VCaP (cell line): ENCODE data around the gene TSHZ2.

Experiments used
- H3K27ac ChIP-seq: fragments of 450-650 bp; 2 replicates; pipeline ENCODE4 v1.5.1; 2017
- TF ChIP-seq, protein P1 (sequence below): fragments of 450-650 bp; conservative IDR thresholded peaks from 2 replicates; pipeline ENCODE4 v1.5.1; 2017; ENCODE audit warnings: mild to moderate bottlenecking, moderate library complexity

Gene TSHZ2

DNA sequence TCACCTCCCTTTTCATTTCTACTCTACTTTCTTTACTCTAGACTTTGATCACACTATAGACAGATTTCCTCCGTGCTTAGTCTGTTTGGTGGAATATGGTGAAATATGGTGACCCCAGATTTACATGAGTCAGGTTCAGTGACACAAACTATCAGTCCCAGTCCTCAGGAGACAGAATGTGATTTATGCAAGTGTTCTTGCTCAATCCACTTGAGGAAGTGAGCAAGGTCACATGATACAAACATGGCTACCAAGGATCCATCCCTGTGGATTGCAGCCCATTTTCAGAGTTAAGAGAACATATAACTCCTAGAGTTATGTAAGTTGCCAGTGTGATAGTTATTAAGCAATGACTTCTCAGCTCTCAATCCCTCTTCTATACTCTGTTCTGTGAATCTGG, 23.7 kb upstream of the TSHZ2 start:
- no peak overlapping the region for H3K27ac ChIP-seq
- TF ChIP-seq, protein P1, sequence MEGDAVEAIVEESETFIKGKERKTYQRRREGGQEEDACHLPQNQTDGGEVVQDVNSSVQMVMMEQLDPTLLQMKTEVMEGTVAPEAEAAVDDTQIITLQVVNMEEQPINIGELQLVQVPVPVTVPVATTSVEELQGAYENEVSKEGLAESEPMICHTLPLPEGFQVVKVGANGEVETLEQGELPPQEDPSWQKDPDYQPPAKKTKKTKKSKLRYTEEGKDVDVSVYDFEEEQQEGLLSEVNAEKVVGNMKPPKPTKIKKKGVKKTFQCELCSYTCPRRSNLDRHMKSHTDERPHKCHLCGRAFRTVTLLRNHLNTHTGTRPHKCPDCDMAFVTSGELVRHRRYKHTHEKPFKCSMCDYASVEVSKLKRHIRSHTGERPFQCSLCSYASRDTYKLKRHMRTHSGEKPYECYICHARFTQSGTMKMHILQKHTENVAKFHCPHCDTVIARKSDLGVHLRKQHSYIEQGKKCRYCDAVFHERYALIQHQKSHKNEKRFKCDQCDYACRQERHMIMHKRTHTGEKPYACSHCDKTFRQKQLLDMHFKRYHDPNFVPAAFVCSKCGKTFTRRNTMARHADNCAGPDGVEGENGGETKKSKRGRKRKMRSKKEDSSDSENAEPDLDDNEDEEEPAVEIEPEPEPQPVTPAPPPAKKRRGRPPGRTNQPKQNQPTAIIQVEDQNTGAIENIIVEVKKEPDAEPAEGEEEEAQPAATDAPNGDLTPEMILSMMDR: no peak

DNA sequence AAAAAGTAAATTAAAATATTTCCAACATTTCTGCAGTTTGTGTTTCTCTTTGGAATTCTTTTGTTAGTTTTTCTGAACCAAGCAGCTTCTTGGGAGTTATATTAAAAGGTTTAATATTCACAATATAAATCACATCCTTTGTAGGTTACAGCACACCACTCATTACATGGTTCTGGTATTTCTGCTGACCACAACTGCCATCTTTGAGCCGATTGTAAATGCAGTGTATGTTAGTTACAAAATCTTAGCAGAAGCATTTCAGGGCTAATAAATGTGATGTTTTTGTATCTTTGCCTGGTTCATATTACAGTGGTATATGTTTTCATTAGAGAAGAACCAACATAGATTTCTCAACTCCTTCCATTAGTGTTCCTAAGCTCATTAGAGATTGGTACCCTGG, 19.1 kb upstream of the TSHZ2 start:
- TF ChIP-seq, protein P1: no peak
- H3K27ac ChIP-seq: no peak overlapping the region

DNA sequence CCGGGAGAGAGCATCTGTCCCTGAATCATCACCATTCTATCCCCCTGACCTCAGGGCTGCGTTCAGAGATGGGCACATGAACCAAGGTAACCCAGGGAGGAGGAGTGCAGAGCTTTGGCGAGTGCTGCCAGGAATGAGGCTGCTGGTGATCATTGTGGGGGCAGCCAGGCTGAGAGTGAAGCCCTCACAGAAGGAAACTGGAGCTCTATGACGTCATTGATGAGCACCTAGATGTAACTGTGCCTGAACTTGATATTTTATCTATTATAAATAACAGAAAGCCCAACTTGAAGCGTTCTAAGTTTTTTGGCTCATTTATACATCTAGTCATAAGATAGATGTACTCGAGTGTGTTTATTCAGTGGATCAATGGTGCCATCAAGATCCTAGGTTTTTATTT, 17.3 kb upstream of the TSHZ2 start:
- TF ChIP-seq, protein P1: no peak
- H3K27ac ChIP-seq: no peak overlapping the region

DNA sequence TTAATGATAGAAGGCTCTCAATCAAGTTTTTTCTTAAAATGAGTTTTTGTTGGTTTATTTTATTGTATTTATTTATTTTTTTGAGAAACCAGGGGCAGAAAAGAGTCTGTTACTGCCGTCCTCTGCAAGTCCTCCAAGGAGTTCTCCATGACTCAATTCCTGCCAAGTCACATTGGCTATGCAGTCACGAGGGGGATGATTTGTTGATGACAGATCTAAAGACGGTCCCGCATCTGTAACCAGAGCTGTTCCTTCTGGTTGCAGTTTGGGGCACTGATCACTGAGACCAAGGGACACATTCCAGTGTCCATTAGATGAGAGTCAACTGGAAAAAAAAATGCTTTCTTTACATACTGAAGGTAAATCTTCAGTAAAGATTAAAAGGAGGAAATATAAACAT, 13.9 kb upstream of the TSHZ2 start:
- TF ChIP-seq, protein P1: no peak
- H3K27ac ChIP-seq: no peak overlapping the region

DNA sequence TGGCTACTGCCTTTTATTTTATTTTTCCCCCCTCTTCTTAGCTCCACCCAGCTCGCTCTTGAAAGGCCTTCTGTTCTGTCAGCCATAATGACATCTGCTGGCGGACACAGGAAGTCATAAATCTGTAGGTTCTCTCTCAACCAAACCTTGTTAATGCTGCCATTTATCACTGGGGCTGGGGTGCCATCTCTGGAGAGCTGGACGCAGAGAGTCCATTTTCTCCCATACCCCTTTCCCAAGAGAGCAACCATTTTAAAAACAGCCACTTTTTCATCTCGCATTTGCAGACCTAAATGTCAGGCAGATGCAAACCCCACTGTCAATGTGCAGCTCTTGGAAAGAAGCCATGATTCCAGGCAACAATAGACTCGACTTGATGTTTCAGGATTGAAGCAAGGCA, 13.0 kb upstream of the TSHZ2 start:
- H3K27ac ChIP-seq: peak overlapping the region; percentile 32
- TF ChIP-seq, protein P1: peak; percentile 56

DNA sequence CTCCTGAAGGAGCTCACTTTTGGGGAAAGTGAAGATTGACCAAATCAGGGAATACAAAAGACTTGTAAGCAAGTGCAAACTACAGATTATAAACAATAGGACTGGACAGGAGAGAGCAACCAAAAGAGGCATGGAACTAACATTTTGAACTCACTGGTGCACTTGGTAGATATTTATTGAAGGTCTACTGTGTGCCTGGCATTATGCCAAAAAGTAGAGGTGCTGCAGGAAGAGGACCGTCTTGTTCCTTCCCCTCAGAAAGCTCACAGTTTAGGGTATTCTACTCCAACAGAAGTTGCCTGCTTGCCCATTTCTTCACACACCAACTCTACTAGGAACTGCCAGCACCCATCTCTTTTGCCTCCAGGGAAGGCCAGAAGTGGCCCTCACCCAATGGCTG, 10.0 kb upstream of the TSHZ2 start:
- TF ChIP-seq, protein P1: no peak

DNA sequence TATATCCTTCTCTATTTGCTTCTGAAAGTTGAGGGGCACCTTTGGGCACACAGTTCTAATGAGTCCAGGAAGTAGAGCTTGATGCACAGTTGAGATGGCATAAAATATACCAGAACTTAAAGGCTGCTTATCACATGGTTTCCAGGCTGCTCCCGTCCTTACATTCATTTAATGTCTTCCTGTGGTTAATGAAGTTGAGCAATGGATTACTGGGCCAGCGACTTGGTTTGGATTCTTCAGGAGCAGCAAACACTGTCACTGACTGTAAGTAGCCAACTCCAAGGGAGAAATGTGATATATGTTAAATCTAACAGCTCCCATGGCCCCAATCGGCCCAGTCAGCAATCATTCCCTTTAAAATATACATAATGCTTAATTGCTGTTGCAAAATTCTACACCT, 9.0 kb upstream of the TSHZ2 start:
- no peak overlapping the region for H3K27ac ChIP-seq
- TF ChIP-seq, protein P1: no peak

More for the DNA sequence above, 10.0 kb upstream of the TSHZ2 start:
- H3K27ac ChIP-seq: no peak overlapping the region

DNA sequence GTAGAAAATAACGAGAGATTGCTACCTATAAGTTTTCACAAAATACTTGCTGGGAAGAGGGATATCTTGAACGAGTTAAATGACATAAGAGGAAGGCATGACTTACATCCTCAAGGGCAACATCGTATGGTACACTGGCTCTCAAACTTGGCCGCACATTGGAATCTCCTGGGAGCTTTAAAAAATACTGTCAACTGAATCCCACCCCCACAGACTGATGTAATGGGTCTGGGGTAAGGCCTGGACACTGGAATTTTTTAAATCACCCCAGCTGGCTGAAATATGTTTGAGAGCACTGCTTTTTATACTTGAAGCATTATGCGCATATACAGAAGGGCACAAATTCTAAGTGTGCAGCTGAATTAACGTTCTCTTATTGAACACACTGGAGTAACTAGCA, 8.0 kb upstream of the TSHZ2 start:
- H3K27ac ChIP-seq: no peak overlapping the region
- TF ChIP-seq, protein P1: no peak
